ENCODE measurements around the gene MANF.

Gene MANF

GRCh38 chr3:51436998-51437639, 52.0 kb downstream of the MANF start:
- no peak for DNase-seq

All from NCI-H1417 treated with DMSO at 0.1 percent for 48 hours (cell line).